OCI-M2 (cell line): Measurements from ENCODE around the gene ME3.

ENCODE experiments used
- DNase-seq: peaks from one replicate; lab custom pipeline; 2025; ENCODE audit not compliant: unreplicated experiment; lab: John Stamatoyannopoulos, UW

Gene ME3

DNA sequence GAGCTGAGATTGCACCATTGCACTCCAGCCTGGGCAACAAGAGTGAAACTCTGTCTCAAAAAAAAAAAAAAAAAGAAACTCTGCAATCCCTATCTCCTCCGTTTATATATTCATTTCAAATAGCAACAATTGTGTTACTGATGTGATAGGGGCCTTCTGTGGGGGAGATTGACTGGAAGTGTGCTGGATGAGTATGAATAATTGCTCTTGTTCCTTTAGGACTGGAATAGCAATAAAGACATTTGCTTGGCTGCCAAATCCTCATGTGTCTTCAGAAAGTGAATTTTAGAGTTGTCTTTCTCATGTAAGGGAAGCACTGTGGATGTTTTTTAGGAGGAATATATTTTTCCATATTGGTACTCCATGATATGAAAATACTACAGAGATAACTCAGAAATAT is 21.1 kb upstream of the ME3 start:
- DNase-seq: no peak

DNA sequence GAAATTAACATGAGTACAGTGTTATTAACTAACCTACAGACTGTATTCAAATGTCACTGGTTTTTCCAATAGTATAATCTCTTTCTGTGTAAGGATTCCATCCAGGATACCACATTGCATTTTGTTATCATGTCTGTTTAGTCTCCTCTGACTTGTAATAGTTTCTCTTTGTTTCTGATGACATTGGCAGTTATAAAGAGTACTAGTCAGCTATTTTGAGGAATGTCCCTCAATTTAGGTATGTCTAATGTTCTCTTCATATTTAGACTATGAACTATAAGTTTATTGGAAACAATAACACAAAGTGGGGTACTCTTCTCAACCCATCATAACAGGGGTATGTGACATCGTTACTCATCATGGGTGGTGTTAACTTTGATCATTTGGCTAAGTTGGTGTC is 20.3 kb upstream of the ME3 start:
- DNase-seq: no peak

DNA sequence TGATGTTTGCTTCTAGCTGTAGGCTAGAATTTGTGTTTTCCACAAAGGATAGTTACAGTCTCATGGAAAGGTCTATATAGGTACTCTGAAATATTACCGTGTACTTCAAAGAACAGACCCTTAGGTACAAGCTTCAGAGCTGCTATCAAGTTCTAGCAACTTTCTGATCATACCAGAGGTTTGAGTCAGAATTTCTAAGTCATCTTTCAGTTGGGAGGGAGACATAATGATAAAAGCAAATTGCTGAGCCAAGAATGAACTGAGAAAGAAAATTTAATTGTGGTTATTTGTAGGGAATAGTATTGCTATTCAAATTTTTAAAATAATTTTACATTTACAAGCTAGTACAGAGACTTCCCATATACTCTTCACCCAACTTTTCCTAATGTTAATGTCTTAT is 19.9 kb upstream of the ME3 start:
- DNase-seq: no peak

DNA sequence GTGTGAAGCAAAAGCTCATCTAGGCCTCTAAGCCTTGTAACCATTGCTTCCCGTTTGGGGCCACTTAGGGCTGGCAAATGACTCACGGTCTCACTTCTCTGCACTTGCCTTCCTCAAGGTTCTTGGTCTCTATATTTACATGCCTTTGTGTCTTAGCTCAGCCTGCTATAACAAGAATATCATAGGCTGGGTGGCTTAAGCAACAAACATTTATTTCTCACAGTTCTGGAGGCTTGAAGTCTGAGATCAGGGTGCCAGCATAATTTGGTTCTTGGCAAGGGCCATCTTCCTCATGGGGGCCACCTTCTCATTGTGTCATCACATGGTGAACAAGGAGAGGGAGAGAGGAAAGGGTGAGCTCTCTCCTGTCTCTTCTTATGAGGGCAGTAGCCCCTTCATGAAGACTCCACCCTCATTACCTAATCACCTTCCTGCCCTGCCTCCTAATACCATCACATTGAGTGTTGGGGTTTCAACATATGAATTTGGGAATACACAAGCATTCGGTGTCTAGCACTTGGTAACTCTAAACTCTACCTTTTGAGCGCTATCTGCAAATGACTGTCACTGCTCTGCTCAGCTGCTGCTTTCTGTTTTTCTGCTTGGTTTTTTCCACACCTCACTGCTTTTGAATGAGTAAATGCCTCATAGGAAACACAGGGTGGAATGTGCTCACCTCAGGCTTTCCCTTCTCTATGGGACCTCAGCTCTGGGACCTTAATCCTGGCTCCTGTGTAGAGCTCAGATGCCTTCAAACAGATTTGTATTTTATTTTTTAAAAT is 16.2 kb upstream of the ME3 start:
- no peak for DNase-seq

DNA sequence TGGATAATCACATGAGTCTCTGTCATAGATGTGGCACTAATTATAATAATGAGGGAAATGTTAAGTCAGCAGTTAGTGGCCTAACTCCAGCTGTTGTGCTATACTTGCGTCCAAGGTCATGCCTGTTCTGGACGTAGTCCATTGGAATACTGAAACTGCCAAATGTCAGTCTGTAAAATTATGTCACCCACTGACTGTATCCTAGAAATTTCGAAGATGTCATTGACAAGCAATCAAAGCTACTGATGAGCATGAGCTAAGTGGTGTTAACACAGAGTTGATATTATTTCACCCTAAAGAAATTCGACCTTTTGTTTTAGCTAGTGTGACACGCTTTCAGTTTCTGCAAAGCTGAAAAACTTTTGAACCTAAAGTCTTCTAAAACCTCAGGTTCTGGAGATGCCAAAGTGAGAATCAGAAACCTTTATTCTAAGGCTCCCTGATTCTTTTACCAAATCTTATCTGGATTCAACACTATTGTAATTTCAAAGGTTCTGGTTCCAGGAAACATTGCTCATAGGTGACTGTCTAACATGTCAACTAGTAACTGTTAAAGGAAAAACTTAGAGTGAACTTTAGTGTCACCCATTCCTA is 14.9 kb upstream of the ME3 start:
- DNase-seq: no peak

DNA sequence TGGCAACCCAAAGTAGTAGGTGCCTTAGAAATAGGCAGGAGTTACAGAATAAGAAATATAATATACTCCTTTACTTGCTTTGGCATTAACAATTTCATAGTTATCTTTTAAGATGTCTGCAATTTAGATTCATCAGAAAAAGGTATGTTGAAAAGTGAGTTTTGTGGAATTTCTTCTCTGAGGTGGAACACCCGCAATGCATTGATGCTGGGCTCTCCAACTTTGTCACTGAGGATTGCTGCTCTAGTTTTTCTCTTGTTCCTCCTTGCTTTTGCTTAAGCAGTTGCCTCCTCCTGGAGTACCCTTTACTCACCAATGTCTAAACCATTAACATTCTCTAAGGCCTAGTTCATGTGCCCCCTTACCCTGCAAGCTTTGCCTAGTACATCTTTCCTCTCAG is 14.1 kb upstream of the ME3 start:
- DNase-seq: no peak

DNA sequence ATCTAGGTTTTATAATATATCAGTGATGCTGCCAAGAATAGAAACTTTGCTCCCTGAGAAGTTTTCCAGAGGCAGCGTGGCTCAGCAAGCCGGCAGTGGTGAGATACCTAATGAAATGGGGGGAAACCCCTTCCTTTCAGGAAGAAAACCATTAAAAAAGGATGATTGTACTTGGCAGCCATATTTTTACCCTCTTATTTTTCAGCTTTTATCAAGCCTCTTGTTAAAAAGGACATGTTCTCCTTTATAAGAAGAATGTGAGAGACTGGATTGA is 9.0 kb upstream of the ME3 start:
- DNase-seq: no peak

DNA sequence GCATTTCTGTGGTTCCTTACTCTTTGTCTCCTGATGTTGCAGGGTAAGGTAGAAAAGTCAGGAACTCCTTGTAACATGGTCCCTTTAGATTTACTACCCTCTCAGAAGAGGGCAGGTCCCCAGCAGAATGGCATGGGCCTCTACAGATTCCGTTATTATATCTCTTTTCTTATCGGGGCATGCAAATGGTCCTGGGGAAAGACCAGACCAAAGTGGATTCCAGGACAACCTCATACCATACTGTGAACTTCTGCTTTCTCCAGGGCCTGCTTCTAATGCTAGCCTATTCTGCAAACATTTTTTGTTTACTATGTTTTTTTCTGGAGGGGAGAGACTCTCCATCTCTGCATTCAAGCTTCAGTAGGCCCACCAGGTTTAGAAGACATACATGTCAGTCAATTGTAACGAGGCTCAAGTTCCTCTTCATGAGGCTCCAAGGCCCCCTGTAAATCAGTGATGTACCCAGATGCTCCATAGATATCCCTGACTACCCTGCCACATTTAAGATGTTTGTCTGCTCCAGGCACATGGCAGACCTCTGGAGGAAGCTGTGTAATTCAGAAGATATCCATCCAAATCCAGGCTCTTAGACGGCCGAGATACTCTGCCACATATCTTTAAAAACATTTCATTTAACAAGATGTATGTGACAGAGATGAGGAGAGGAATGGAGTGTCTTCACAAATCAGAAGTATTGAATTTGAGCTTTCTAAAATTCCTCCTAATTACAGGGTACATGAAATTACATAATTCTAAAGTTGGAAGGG is 8.5 kb upstream of the ME3 start:
- DNase-seq: no peak

DNA sequence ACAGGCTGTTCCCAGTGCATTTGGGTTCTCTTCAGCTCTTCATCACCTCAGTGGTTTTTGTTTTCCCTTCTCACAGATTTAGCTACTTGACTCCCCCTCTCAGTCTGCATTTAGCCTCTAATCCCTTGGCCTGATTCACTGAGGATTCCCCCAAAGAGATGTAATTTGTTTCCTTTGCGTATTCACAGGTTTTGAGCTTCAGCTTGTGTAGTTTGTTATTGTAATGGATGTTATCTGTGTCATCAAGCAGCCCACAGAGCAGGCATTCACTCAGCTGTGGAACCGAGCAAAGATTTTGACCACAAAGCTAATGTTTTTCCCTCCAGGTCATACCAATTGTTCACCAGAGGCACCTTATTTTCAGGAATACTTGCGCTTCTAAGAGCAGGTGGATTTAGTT is 6.4 kb upstream of the ME3 start:
- no peak for DNase-seq

DNA sequence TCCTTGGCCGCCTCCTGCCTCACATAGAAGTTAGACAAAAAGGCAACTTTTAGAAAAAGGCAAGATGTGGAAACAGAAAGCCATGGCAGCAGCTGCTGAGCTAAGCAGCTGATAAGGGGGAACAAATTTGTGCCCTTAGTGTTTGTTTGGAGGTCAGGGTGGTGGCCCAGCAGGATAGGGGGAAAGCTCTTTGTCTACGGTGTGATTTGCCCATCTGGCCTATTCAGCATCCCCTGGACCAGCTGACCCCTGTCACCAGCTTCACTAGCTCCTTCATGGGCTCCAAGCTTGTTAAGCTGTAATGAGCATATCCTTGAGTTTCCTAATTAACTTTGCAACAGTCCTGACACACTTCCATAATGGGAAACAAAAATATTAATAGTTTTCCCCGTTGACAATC is 5.9 kb upstream of the ME3 start:
- DNase-seq: no peak

DNA sequence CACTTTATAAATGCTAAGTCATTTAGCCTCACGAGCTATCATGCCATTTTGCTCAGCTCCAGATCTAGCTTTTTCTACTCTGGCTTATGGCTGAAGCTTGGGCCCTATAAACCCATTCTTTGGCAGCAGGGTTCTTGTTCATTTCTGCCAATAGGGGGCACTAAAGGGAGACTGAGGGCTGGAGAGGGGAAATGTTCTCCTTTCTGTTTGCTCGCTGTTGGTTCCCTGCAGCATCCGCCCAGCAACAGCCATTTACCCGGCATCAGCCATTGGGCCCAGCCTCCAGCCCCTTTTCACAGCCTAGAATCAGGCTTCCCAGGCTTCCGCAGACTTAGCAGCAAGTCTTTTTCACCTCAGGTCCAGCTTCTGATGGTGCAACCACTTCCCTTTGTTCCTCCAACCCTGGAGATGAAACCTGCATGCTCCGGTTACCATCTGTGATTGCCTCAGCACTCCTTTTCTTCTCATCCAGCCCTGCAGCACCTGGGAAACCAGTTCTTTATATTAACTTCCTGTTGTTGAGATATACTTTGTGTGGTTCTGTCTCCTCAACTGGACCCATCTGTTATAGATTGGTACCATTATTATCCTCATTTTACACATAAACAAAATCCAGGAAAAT is 4.2 kb upstream of the ME3 start:
- DNase-seq: no peak

DNA sequence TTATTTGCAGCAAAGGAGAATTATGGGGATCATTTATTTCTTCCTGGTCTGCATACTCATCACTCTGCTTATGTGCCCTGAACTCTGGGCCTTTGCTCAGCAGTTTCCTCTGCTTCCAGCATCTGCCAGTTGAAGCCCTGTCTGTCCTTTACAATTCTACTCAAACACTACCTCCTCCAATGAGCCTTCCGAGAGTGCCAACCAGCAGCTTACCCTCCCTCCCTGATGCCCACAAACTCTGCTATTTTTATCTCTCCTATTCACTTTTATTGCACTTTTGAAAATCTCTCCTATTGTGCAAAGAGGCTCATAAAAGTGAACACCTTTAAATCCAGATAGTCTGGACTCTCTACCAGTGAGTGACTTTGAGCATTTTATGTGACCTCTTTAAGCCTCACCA is 3.6 kb upstream of the ME3 start:
- no peak for DNase-seq

DNA sequence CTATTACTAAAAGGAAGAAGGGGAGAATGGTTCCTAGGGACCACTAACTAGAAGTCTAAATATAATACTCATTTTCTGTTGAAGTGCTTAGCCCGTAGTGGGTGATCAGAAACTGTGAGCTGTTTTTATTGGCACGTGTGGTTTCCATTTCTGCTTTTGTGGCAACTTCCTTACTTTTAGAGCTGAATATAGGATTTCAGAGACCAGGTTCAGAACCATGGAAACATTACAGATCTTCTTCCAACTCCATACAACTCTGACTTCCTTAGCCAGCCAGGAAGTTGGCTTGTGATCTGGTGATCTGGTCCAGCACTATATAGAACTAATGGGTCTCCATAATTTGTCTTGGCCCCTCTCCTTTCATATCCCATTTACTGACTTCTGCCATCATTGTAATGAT is 2.6 kb upstream of the ME3 start:
- DNase-seq: no peak

DNA sequence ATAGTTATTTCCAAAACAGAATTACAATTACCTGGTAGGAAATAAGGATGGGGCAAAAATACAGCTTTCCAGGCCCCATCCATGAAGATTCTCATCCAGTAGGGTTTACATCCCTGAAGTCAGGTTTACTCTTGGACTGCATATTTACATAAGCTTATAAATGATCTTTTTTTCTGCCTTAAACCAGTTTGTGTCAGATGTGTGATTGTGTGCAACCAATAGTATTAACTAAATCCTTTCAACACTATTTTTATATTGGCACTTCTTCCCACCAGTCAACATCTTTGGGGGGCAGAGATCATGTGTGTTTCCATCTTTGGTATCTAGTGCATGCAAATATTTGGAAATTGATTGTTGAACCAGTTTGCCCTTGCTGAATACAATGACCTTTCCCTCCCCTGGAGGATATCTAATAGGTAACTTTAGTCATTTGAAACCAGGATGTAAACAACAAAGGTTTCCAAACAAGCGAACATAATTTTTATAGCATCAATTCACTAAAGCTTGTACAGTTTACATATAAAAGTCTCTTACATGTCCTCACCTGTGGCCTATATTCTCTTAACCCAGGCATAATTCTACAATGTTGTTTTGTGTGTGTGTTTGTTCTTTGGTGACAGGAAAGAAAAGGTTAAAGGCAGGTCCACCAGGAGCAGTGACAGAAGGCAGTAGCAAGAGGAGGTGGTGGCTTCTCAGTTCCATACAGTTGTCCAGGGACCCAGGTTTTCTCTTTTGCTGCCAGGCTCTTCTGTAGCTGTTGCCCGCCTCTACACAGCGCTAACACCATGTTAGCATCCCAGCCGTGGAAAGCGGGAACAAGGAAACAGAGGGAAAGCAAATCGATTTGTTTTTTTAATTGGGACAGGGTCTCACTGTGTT is 1.7 kb upstream of the ME3 start:
- no peak for DNase-seq

DNA sequence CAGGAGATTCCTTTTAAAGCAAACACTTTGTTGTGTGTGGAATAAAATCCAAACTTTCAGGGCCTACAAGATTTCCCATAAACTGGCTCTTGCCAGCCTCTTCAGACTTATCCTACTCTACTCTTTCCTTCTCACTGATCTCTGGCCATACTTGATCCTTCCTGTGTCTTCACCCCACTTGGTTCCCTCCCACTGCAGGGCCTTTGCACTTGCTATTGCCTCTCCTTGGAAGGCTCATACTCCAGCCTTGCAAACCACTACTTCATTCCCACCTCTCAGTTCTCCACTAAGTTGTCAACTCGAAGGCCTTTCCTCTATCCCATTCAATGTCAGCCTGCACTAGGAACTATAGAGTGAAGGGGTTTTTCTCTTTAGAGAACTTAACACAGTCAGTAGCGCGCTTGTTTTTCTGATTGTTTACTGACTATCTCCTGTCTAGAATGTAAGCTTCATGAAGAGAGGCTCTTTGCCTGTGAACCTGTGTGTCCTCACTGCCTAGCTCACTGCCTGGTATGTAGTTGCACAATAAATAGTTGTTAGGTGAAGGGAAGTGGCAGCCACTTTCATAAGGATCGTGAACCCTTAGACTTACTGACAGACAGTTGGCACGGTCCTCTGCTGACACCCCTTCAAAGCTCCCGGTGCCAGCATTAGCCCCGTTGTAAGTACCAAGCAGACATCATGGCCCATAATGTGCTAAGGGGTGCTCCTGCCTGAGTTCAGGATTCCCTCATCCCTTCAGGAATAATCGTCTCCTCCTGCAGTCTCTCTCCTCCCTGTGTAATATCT is 833 bp upstream of the ME3 start:
- no peak for DNase-seq

DNA sequence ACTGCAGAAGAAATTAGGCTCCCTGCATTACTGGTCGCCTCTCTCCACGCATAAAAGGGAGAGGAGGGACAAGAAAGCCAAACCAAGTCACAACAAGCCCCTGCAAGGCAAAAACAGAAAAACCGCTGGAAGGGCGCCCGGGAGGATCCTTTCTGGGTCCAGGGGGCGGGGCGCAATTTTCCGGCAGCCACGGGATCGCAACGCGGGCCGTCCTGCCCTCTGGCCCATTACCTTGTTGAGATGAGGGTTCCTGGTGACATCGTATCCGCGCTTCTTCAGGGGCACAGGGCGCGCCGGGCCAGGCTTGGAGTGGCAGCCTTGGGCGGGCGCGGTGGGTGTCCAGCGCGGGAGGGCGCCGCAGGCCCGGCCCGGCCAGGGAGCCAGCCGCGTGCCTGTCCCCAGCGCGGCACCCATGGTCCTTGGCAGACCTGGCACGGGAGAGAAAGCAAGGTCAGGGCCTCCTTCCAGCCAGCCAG is 847 bp downstream of the ME3 start:
- no peak for DNase-seq

DNA sequence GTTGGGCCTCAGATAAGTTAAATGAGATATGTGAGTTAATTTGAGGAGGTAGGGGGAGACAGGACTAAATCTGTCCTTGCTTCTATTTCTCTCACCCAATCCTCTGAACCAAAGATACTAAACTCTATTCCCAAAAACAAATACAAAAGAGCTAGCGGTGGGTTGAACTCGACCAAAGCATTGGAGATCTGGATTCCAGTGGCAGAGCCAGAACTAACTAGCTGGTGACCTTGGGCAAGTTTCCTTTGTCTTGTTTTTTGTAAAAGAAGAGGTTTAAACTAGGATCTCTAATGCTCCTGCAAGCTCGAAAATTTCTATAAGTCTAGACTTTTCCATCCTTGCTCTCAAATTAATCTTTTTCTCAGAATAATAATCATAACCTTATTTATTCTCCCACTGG is 1.5 kb downstream of the ME3 start:
- DNase-seq: no peak

DNA sequence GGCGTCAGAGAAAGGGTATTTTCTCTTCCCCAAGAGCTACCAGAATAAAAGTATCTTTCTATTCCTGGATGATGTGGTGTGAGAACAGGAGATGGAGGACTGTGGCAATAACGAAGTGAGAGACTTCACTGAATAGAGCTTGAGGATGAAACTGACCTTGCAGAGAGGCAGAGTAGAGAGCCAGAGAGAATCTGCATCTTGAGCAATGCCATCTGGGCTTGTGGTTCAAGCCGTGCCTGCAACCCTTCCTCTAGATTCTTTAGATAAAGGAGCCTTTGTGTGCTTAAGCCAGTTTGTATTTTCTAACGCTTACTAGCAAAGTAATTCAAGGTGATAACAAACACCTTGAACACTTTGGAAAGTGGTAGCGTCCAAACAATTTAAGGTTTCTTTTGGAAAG is 2.2 kb downstream of the ME3 start:
- DNase-seq: no peak

DNA sequence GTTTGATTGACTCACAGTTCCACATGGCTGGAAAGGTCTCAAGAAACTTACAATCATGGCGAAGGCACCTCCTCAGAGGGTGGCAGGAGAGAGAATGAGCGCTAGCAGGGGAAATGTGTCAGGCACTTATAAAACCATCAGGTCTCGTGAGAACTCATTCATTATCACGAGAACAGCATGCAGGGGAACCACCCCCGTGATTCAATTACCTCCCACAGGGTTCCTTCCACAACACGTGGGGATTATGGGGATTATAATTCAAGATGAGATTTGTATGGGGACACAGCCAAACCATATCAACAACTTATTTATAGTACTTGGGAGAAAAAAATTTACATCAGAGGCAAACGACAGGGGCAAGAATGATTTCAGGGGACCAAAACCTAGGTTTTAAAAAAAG is 3.0 kb downstream of the ME3 start:
- DNase-seq: no peak

DNA sequence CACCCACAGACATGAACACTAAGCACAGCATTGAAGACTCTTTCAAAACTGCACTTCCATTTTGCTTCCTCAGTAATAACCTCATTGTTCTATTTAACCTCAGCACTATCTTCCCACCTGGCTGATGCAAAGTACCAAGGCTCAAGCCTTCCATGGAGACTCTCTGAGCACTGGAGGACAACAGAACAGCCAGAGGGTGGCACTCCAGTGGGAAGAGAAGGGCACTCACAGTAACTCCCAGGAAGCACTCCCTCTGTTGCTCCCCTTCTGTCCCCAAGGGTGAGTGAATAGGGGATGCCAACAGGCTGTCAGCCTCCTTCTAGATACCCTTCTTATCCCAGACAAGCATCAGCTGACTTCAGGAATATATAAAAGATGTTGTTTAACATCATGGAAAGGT is 3.5 kb downstream of the ME3 start:
- DNase-seq: no peak
